WERI-Rb-1 (cell line): ENCODE results near the gene HSPA6.
"Not testable (repeated sequence)": the region's sequence is repeated elsewhere in the genome, so short reads cannot be mapped to it uniquely, and the experiment has no call there.

Experiments used
- DNase-seq: peaks from one replicate; pipeline ENCODE4 v3.0.0-alpha.2; 2020
- H3K27ac ChIP-seq: fragments of 250-450 bp; sonication (Bioruptor Pico); 2 replicates; pipeline ENCODE4 v1.5.1; 2020; ENCODE audit warnings: mild to moderate bottlenecking, moderate library complexity
- H3K27me3 ChIP-seq: fragments of 250-450 bp; sonication (Bioruptor Pico); 2 replicates; pipeline ENCODE4 v1.5.1; 2021; ENCODE audit warnings: mild to moderate bottlenecking, low read depth, moderate library complexity; ENCODE audit not compliant: insufficient read depth, severe bottlenecking
- H3K36me3 ChIP-seq: fragments of 250-450 bp; sonication (Bioruptor Pico); 2 replicates; pipeline ENCODE4 v1.5.1; 2020; ENCODE audit warnings: mild to moderate bottlenecking, moderate library complexity
- H3K4me3 ChIP-seq: 2 replicates; pipeline ENCODE4 v1.5.1; 2011; ENCODE audit warnings: low read depth, mild to moderate bottlenecking, control low read depth, low read length
- H3K9me3 ChIP-seq: fragments of 250-450 bp; sonication (Bioruptor Pico); 2 replicates; pipeline ENCODE4 v1.5.1; 2021; ENCODE audit warnings: mild to moderate bottlenecking, moderate library complexity; ENCODE audit not compliant: severe bottlenecking
- TF ChIP-seq, protein P1 (sequence below): IDR thresholded peaks from 2 replicates; pipeline ENCODE4 v1.5.1; 2011; ENCODE audit warnings: low read depth, mild to moderate bottlenecking, control low read depth, inconsistent platforms, low read length

HSPA6 gene

DNA sequence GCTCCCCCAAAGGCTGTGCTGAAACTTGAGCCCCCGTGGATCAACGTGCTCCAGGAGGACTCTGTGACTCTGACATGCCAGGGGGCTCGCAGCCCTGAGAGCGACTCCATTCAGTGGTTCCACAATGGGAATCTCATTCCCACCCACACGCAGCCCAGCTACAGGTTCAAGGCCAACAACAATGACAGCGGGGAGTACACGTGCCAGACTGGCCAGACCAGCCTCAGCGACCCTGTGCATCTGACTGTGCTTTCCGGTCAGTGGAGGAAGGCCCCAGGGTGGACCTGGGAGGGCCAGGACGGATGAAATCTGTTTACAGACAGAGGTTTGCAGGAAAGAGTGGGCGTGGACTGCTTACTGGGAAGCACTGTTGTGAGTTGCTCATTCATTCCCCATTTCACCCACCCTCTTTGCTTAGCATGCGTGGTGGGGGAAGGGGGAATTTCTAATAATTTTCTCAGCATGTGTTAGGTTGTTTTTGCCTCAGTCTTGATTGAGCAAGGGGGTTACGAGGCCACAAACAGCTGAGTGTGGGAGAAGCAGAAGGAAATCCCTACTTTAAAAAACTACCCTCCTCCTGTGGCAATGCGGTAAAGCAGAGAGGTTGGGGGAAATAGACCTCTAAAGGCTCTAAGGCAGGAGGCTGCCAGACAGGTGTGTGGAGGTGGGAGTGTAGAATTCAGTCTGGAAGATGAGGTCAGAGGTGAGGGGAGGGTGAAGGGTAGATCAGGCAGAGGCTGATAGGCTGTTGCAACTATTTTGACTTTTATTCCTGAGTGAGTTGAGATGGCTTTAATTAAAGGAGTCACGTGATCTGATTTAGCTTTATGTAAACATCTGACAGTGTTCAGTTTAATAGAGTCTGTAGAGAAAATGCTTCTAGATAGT, 17.8 kb upstream of the HSPA6 start:
- no peak overlapping the region for H3K4me3 ChIP-seq

DNA sequence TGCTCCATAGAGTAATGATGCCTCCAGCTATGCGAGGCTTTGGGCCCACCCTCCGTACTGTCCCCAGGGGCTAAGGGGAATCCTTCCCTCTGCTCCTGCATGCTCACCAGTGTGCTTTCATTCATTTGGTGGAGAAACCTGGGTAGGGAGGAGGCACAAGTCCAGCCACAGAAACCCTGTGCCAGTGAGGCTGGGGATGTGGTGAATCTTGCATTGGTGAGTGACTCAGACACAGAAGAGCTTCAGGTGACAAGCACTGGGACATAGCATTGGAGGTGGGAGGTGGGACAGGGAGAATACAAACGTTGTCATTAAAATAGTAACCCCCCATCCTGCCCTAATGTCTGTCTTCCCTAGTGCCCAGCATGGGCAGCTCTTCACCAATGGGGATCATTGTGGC, 13.9 kb upstream of the HSPA6 start:
- Histone ChIP-seq H3K9me3 (no peaks in the 10 kb centered on the region), H3K4me3 (no peak overlapping the region), H3K27ac (no peak overlapping the region), H3K27me3 (peaks cover 64% of the 10 kb centered on the region), H3K36me3 (no peaks in the 10 kb centered on the region)
- TF ChIP-seq, protein P1, sequence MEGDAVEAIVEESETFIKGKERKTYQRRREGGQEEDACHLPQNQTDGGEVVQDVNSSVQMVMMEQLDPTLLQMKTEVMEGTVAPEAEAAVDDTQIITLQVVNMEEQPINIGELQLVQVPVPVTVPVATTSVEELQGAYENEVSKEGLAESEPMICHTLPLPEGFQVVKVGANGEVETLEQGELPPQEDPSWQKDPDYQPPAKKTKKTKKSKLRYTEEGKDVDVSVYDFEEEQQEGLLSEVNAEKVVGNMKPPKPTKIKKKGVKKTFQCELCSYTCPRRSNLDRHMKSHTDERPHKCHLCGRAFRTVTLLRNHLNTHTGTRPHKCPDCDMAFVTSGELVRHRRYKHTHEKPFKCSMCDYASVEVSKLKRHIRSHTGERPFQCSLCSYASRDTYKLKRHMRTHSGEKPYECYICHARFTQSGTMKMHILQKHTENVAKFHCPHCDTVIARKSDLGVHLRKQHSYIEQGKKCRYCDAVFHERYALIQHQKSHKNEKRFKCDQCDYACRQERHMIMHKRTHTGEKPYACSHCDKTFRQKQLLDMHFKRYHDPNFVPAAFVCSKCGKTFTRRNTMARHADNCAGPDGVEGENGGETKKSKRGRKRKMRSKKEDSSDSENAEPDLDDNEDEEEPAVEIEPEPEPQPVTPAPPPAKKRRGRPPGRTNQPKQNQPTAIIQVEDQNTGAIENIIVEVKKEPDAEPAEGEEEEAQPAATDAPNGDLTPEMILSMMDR: no peak
- DNase-seq: no peak

More for the DNA sequence above, 17.8 kb upstream of the HSPA6 start:
- no peak overlapping the region for H3K27ac ChIP-seq
- H3K9me3 ChIP-seq: peaks cover 2% of the 10 kb centered on the region
- no peak for DNase-seq
- H3K36me3 ChIP-seq: no peaks in the 10 kb centered on the region
- H3K27me3 ChIP-seq: peaks cover 96% of the 10 kb centered on the region
- TF ChIP-seq, protein P1: no peak

DNA sequence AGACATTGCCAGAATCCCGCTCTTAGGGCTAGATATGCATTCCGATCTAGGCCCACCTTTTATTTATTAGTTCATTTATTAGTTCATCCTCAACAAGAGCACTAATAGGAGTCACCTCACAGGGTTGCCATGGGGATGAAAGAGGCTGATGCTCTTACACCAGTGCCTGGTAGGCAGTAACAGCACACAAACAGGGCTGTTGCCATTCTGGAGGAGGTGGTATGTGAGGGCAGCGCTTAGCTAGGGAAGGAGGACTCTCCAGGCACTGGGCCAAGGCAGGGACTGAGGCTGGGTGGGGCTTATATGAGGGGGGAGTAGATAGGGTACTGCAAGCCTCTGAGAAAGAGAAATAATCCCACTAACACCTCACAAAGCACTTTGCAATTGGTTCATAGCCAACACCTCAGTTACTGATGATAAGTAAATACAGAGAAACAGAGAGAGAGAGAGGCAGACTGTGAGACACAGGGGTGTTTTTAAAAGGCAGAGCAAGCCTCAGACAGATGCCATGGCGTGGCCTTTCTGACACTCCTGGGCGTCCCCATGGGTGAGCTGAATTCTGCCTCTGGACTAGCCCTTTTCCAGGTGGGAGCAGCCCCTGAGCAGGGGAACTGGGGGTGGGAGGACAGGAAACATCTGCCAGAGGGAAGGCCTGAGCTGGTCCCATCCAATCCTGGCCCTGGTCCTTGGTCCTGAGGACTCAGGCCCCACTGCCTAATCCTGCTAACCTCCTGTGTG, 13.2 kb upstream of the HSPA6 start:
- TF ChIP-seq, protein P1: no peak
- Histone ChIP-seq H3K27me3 (peaks cover 62% of the 10 kb centered on the region), H3K4me3 (no peak overlapping the region), H3K36me3 (no peaks in the 10 kb centered on the region), H3K27ac (no peak overlapping the region), H3K9me3 (no peaks in the 10 kb centered on the region)
- DNase-seq: no peak

DNA sequence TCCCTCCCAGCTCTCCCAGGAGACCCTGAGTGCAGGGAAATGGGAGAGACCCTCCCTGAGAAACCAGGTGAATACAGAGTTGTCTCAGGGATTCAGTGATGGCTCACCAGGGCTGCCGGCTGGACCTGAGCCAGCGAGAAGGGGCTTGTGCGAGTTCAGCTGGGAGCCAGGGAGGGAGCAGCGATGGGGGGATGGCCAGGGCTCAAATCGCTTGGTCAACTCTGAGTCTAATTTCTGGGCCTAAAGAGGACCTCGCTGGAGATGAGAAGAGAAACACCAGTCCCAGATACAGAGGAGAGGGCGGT, 12.6 kb upstream of the HSPA6 start:
- Histone ChIP-seq H3K9me3 (no peaks in the 10 kb centered on the region), H3K36me3 (no peaks in the 10 kb centered on the region), H3K27ac (no peak overlapping the region), H3K27me3 (peaks cover 57% of the 10 kb centered on the region), H3K4me3 (no peak overlapping the region)
- DNase-seq: no peak
- TF ChIP-seq, protein P1: no peak

DNA sequence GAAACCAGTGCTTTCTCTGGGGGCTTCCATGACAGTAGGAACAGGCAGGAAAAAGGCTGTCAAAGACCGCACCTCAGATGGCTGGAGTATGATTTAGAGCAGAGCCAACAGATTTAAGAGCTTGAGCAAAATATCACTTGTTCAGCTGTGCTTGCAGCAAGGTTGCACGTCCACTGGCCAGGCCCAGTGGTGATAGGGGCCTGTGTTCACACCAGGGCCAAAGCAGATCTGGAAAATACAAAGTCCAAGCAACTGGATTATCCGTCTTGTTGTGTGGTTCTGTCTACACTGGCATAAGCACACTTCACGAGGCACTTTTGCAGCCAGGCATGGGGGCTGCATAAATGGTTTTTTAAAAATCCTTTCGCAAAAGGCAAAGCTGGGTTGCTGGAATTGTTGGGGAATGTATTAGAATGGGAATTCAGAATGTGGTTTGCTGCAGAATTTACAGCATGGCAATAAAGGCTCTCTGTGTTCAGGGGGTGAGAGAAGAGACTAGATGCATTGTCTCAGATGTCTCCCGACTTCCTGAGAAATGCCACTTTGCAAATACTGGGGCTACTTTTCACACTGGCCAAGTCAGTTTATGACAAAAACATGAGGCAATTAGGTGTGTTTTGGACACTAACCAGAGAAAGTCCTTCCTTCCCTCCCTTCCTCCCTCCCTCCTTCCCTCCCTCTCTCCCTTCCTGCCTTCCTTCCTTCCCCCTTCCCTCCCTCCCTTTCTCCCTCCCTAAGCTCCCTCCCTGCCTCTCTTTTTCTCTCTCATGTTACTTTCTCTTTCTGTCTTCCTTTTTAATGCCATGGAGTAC, 11.5 kb upstream of the HSPA6 start:
- not testable (repeated sequence) for H3K9me3 ChIP-seq, H3K4me3 ChIP-seq, H3K27ac ChIP-seq, DNase-seq, H3K36me3 ChIP-seq
- peaks cover 49% of the 10 kb centered on the region for H3K27me3 ChIP-seq

DNA sequence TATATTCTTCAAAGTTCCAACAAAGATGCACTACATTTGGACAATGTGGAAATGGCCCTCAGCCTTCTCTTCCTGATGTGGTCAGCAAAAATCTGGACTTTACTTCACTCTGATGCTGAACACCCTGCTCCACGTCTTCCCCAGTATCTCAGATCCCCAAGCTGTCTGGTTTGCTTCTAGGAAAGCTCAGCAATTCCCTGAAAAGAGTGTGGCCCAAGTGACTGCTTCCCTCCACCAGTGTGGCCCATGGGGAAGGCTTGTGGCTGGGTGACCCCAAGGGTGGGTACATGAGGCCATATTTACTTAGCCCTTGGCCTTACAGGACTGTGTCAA, 10.9 kb upstream of the HSPA6 start:
- not testable (repeated sequence) for DNase-seq, H3K27ac ChIP-seq, H3K36me3 ChIP-seq, H3K9me3 ChIP-seq, H3K4me3 ChIP-seq
- H3K27me3 ChIP-seq: peaks cover 43% of the 10 kb centered on the region

DNA sequence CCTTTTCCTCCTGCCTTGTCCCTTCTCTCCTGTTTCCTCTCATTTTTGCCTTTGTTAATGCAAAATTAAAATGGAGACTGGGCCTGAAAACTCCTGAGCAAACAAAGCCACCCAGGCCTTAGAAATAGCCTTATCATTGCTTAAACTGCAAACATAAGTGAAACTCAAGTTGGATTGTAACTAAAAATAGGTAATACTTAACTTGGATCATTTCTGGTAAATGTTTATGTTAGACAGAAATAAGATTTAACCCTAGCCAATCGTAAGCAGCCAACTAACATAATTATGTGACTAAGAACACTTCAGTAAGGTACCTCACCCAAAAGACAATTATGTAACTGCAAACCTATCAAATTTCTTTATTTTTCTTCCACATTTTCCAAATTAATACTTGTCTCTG, 10.4 kb upstream of the HSPA6 start:
- DNase-seq, H3K36me3 ChIP-seq, H3K27ac ChIP-seq, H3K4me3 ChIP-seq, H3K9me3 ChIP-seq: not testable (repeated sequence)
- peaks cover 38% of the 10 kb centered on the region for H3K27me3 ChIP-seq

DNA sequence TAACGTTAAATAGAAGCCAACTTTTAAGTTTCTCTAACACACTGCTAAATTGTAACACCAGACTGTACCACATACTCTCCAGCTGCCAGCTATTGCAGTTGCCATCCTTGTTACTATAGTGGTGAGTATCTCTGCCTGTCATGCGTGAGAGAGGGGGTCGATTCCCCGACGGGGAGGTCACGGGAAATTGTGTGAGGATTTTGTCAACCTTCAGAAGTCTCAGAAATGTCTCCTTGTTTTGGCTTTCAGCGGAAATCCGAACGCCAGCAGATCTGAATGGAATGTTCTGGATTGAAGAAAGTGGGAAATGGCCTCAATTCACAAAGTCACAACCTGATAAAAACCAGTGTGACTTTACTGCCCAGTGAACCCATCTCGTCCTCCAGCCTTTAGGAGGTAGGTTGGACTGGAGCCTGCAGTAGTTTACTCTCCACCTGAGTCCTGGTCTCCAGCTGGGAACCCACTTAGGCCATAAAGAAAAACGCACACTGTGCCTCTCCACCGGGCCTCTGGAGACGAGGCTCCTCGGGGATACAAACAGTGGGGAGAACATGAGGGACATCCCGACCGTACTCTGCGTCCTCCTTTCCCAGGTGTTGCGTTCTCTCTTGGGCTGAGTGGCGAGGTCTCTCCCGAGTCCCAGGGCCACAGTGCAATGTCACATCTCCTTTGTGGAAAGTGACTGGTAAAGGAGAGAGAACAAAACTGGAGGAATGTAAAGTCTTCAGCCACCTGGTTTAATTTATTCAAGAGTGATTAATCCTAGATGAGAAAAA, 1.1 kb upstream of the HSPA6 start:
- not testable (repeated sequence) for H3K4me3 ChIP-seq, DNase-seq

DNA sequence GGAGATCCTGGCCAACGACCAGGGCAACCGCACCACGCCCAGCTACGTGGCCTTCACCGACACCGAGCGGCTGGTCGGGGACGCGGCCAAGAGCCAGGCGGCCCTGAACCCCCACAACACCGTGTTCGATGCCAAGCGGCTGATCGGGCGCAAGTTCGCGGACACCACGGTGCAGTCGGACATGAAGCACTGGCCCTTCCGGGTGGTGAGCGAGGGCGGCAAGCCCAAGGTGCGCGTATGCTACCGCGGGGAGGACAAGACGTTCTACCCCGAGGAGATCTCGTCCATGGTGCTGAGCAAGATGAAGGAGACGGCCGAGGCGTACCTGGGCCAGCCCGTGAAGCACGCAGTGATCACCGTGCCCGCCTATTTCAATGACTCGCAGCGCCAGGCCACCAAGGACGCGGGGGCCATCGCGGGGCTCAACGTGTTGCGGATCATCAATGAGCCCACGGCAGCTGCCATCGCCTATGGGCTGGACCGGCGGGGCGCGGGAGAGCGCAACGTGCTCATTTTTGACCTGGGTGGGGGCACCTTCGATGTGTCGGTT, 477 bp downstream of the HSPA6 start:
- not testable (repeated sequence) for H3K4me3 ChIP-seq, H3K36me3 ChIP-seq, H3K27ac ChIP-seq, DNase-seq
- Histone ChIP-seq H3K27me3 (peaks cover 51% of the 10 kb centered on the region), H3K9me3 (peaks cover 21% of the 10 kb centered on the region)

More for the DNA sequence above, 1.1 kb upstream of the HSPA6 start:
- H3K27ac ChIP-seq, H3K36me3 ChIP-seq: not testable (repeated sequence)
- H3K27me3 ChIP-seq: peaks cover 52% of the 10 kb centered on the region
- peaks cover 21% of the 10 kb centered on the region for H3K9me3 ChIP-seq
